ENCODE measurements around the gene DGKI.

DNA sequence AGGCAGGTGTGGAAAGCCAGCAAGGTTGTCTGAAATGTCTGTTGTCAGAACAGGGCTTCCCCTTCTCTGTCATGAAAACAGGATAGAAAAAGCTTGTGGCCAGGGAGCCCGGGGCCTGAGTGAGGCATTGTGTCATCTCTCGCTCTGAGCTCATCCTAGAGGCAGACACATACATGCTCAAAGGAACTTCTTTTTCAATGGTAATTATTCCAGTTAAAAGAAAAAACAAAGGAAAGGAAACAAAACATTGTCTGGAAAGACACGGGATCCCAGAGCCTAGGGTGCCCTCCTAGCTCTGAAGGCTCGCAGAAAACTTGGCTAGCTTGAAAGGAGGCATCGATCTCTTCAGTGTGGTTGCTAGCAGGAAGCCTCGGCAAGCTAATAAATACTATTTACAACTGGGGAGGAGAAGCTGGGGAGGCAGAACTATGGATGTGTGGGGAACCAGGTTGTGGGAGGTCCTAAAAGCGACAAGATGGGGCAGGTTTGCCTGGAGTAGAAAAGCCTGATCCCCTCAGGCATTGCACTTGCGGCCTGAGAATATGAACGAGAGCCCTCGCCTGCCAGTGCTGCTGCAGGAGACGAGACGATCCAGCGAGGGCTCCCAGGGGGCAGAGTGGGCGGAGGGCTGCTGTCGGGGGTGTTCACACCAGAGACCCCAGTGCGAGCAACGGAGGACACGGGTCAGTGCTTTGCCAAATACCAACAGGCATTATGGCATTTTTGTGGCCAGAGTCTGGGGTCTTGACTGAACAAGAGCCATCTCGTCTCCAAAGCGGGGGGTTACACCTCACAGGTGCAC is 32.8 kb upstream of the DGKI start:
- TF ChIP-seq, protein P1, sequence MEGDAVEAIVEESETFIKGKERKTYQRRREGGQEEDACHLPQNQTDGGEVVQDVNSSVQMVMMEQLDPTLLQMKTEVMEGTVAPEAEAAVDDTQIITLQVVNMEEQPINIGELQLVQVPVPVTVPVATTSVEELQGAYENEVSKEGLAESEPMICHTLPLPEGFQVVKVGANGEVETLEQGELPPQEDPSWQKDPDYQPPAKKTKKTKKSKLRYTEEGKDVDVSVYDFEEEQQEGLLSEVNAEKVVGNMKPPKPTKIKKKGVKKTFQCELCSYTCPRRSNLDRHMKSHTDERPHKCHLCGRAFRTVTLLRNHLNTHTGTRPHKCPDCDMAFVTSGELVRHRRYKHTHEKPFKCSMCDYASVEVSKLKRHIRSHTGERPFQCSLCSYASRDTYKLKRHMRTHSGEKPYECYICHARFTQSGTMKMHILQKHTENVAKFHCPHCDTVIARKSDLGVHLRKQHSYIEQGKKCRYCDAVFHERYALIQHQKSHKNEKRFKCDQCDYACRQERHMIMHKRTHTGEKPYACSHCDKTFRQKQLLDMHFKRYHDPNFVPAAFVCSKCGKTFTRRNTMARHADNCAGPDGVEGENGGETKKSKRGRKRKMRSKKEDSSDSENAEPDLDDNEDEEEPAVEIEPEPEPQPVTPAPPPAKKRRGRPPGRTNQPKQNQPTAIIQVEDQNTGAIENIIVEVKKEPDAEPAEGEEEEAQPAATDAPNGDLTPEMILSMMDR (conservative IDR thresholded peaks at IDR 0.05; ENCODE audit: low read depth, low read length): no peak
- TF ChIP-seq POLR2A (IDR thresholded peaks at IDR 0.05; ENCODE audit: low read depth, low read length) (no peak), SMC3 (IDR thresholded peaks at IDR 0.05; ENCODE audit: low read depth, low read length) (no peak)
